ENCODE results near the gene VSIG10L. TPM values are rescaled to one million over a fixed set of nuclear protein-coding genes. Genes with fewer than 3 reads are reported as not detected.
A peak's percentile ranks its signal among the peaks of the same experiment; 100 is the strongest.

Gene VSIG10L
- 1 to 10 TPM; 2.0 to 2.9 TPM for total RNA-seq
- long read RNA-seq, donor 1: 0 reads
- long read RNA-seq, donor 2, partial matches to known transcripts: 3 of 3 reads
- long read RNA-seq, donor 2, other reads (novel, unspliced or antisense): 0 of 3 reads

DNA sequence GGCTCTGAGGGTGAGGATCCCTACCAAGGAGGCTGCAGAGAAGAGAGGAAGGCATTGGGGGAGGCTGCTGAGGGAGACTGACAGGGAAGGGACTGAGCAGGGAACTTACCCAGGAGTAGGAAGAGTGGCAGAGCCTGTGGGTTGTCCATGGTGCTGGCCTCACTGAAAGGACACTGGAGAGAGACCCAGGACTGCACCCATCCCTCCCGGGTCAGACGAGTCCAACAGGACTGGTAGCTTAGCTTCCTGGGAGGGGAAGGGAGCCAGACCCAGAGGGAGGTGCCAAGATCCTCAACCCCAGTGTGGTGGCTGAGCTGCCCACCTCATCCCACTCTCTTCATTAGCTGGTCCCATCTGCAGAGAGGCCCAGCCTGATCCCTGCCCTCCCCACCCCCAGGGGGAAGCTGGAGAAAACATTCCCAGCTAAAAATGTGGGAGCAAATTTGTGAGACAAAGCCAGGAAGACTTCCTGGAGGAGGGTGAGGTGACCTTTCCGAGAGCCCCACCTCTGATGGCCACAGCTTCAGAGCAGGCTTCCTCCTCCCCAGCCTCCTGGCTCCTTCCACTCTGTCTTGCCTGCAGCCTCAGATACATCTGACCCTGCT is at the start of gene VSIG10L:
Gene VSIG10L, minus strand, starts transcription at position 164 of the 605 bp plus-strand sequence. Its CDS starts 15 bp downstream, at position 149.
- DNase-seq (ENCODE audit: low spot score): no peak
- intact Hi-C loops (cut with DNase I): loop anchor here in 1 of 2 donors (2.0 kb wide), 1 partner anchor 15 kb away; no protein-coding TSS in a partner anchor

- no peak for DNase-seq (ENCODE audit: low spot score)
- intact Hi-C loops (cut with DNase I): loop anchor here in 1 of 2 donors (10.0 kb wide), 1 partner anchor 56 kb away; no protein-coding TSS in a partner anchor
These were observed 49.2 kb upstream of the VSIG10L start for GRCh38 chr19:51391073-51391611.

DNA sequence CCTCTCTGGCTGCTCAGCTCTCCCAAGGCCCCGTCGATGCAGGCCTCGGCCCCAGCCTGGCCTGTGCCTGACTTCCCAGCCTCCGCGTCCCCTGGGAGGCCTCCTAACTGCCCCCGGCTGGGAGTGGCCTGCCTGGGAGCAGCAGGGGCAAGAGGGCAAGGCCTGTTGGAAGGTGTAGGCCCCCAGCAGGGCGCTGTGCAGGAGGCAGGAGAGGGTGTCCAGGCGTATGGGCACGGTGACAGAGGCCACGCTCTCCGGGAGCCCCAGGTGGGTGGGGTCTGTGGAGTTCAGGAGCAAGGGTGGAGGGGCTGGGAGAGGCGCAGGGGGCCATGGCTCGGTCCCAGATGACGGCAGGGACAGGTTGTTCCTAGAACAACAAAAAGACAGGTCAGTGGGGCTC is 47.2 kb upstream of the VSIG10L start:
- intact Hi-C loops (cut with DNase I): no loop called here
- no peak for DNase-seq (ENCODE audit: low spot score)

GRCh38 chr19:51387924-51388389 is 46.0 kb upstream of the VSIG10L start, which contains the start of gene LIM2:
Gene LIM2, minus strand, starts transcription at chr19:51387974. Its CDS starts 531 bp downstream, at chr19:51387443.
- intact Hi-C loops (cut with DNase I): no loop called here
- DNase-seq (ENCODE audit: low spot score): no peak

GRCh38 chr19:51386882-51387520 is 45.1 kb upstream of the VSIG10L start:
- intact Hi-C loops (cut with DNase I): no loop called here
- DNase-seq (ENCODE audit: low spot score): no peak

DNA sequence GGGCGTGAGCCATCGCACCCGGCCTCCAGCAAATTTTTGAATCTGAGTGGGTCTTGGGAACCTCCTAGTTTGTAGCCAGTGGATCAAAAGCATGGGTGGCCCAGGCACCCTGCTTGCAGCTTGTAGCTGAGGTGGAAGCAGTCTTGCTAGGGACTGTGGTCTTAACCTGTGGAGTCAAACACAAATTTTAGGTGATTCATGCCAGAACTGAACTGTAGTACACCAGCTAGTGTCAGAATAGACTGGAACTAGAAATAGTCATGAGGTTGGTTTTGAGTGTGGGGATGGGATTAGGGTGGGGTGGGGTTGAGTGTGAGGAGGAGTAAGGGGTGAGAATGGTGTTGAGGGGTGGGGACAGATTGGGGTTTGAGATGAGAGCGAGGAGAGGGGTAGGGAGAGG is 40.1 kb upstream of the VSIG10L start:
- intact Hi-C loops (cut with DNase I): no loop called here
- no peak for DNase-seq (ENCODE audit: low spot score)

DNA sequence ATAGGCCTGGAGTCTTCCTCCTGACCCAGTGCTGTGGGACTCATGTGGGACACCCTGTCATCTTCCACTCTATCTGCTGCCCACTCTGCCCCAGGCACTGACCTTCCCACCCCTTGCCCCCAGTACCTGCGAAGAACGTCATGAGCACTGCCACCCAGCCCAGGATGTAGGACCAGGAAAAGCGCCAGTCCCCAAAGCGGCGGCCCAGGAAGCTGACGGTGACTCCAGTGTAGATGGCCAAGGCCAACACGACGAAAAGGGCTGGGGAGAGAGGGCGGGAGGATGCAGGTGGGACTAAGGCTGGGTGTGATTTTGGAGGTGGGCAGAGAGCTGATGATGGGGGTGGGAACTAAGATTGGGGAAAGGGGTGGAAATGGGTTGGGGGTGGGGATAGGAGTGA is 38.4 kb upstream of the VSIG10L start:
- DNase-seq (ENCODE audit: low spot score): no peak
- intact Hi-C loops (cut with DNase I): no loop called here

GRCh38 chr19:51377422-51377821 is 35.5 kb upstream of the VSIG10L start:
- intact Hi-C loops (cut with DNase I): no loop called here
- DNase-seq (ENCODE audit: low spot score): no peak

GRCh38 chr19:51375504-51376221 is 33.7 kb upstream of the VSIG10L start:
- DNase-seq (ENCODE audit: low spot score): no peak
- intact Hi-C loops (cut with DNase I): no loop called here

DNA sequence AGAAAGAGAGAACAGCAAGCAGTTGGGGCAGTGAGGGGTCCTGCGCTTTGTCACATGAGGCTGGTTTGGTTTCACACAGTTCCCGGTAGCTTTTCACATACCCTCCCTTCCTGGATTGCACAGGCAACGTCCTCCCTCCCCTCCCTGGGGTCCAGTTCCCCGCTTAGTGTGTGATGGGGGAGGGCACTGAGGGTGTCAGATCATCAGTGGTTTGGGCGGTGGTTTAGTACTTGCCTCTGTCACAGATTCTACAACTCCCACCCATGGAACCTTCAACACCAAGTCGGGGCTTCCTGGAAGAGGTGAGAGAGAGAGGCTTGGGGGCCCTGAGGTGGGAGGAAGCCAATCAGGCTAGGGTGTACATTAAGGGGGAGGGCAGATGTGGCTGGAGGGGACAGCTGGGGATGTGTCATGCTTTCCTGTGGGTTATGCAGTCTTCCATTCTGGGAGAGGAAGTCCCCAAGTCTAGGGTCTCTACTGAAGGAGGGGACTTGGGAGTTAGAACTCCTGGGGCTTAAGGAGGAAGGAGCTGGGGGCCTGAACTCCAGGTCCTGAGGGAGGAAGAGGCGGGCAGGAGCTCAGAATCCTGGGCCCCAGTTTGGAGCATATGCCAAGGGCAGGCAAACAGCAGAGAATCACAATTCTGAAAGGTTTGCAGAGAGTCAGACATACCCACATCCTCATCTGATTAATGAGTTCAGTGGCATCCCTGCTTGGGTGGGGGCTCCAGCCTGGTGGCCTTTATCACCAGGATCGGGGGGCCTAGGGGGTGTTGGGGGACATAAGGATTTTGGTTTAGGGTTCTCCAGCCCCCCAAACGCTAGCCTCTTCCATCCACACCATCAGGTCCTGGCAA is 30.9 kb upstream of the VSIG10L start, which contains the start of gene NKG7:
Gene NKG7, minus strand, starts transcription at position 6 of the 856 bp plus-strand sequence. CDS start 119 bp downstream, outside the sequence.
- intact Hi-C loops (cut with DNase I): no loop called here
- no peak for DNase-seq (ENCODE audit: low spot score)

DNA sequence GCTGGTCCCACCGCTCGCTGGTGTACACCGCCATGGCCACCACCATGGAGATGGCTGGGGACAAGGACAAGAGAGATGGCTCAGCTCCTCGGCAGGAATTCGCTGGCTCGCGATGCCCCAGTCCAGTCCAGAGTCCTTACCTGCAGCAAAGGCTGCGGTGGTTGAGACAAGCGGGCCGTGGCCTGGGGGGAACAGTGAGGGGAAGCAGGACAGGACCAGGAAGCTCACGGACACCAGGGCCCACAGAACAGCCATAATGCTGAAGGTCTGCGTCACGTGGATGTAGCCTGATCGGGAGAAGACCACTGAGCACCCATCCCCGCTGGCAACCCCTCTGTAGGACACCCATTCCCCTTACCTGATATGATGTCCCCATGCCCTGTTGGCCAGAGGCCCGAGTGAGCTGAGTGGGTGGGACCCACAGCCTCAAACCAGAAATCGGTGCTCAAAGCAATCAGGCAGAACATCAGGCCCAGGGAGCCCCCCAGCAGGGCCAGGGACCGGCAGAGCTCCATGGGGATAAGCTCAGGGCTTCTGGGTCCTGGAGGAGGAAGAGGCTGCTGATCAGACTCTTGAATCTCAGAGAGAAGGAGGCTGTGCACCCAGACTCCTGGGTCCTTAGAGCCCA is 30.2 kb upstream of the VSIG10L start:
- DNase-seq (ENCODE audit: low spot score): no peak

DNA sequence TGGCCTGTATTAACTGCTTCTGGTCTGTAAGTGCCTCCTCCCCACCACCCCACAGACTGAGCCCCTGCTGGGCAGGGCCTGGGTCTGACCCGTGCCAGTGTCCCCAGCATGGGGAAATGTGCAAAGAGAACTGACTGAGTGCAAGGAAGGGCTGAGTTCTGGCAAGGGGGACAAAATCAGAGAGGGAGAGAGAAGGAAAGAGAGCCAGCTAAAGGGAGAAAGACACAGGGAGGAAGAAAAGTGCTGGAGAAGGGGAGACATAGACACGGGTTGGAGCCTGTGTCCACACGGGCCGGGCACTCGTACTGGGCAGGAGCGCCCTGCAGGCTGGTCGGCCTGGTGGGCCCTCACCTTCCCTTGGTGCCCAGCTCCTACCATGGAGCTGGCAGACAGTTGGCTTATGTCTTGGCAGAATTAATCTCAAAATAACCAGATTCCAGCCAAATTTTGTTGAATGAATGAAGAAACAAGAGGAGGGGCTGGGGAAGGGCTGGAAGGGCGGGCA is 29.3 kb upstream of the VSIG10L start:
- intact Hi-C loops (cut with DNase I): no loop called here
- DNase-seq (ENCODE audit: low spot score): no peak

More for the DNA sequence above, 30.2 kb upstream of the VSIG10L start:
- intact Hi-C loops (cut with DNase I): no loop called here

GRCh38 chr19:51370230-51370629 is 28.3 kb upstream of the VSIG10L start:
- intact Hi-C loops (cut with DNase I): no loop called here
- no peak for DNase-seq (ENCODE audit: low spot score)

- intact Hi-C loops (cut with DNase I): no loop called here
- no peak for DNase-seq (ENCODE audit: low spot score)
These were observed 26.7 kb upstream of the VSIG10L start, which contains the start of gene CLDND2 for GRCh38 chr19:51368366-51369282. Gene CLDND2, minus strand, starts transcription at chr19:51369003. Its CDS starts 426 bp downstream, at chr19:51368577.

GRCh38 chr19:51367565-51368365 is 25.8 kb upstream of the VSIG10L start:
- peak; percentile 100 for DNase-seq (ENCODE audit: low spot score)
- intact Hi-C loops (cut with DNase I): loop anchor here in 1 of 2 donors (2.0 kb wide), 1 partner anchor 27 kb away; no protein-coding TSS in a partner anchor

- intact Hi-C loops (cut with DNase I): loop anchor here in 1 of 2 donors (2.0 kb wide), 1 partner anchor 28 kb away; no protein-coding TSS in a partner anchor
- DNase-seq (ENCODE audit: low spot score): no peak
These were observed 25.3 kb upstream of the VSIG10L start for GRCh38 chr19:51367255-51367564.

Measured in posterior vena cava (tissue), 2 donors.